Head of caudate nucleus (tissue), 42 donors: ENCODE measurements around the gene GTF2E1.
"Not testable (repeated sequence)": the region's sequence is repeated elsewhere in the genome, so short reads cannot be mapped to it uniquely, and the experiment has no call there.

ENCODE experiments used
- DNase-seq, 42 donors: peaks; one replicate each; pipeline versions ENCODE4 v3.0.0 to v3.0.0-alpha.2; 2020 to 2021; ENCODE audit warnings: mixed read lengths in 7 of 42
- intact Hi-C: fragments of 100-400 bp; cut with DNase I; formaldehyde crosslinking; loops from one replicate; pipeline ENCODE4 v1.15.0; 2022

Gene GTF2E1

DNA sequence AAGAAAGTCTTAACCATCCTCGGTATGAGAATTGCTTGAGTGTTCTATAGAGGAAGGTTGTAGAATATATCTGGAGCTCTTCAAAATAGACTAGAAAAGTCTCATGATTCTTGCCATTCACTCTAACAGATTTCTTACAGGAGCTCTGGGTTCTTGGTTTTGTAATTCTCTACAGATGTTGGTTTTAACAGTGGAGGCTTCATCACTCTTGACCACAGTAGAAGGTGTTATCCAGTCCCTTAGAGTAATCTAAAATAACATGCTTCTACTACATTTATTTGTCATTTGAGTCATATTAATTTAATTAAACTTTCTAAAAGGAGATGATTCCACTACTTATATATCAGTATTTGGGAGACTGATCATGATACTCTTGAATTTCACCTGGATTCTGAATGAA, 9.7 kb downstream of the GTF2E1 start:
- intact Hi-C loops = no loop called here
- no peak for DNase-seq

GRCh38 chr3:120752865-120753264, 10.3 kb downstream of the GTF2E1 start:
- DNase-seq = no peak
- intact Hi-C loops = no loop called here

GRCh38 chr3:120753810-120754209, 11.3 kb downstream of the GTF2E1 start:
- no peak for DNase-seq
- intact Hi-C loops = no loop called here

GRCh38 chr3:120756061-120756460, 13.5 kb downstream of the GTF2E1 start:
- DNase-seq = no peak
- intact Hi-C loops = no loop called here

DNA sequence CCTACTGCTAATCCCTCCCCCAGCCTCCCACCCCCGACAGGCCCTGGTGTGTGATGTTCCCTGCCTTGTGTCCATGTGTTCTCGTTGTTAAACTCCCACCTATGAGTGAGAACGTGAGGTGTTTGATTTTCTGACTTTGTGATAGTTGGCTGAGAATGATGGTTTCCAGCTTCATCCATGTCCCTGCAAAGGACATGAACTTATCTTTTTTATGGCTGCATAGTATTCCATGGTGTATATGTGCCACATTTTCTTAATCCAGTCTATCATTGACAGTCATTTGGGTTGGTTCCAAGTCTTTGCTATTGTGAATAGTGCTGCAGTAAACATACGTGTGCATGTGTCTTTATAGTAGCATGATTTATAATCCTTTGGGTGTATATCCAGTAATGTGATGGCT, 16.0 kb downstream of the GTF2E1 start:
- intact Hi-C loops, DNase-seq: not testable (repeated sequence)

DNA sequence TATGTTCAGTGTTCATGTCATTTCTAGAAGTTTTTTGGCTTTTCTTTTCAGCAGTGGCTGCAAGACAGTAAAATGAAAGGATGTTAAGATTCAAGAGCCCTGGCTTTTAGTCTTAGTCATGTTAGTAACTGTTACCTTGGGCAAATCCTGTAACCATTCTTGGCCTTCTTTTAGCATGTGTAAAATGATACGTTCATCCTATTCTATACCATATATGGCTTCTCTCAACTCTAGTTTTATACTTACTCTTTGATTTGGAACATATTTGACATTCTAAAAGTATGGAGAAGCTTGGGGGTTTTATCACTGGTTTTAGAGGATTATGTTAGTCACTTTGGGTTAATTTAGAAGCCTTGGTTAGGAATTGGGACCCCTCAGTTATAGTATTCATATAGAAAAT, 20.1 kb downstream of the GTF2E1 start:
- no peak for DNase-seq
- intact Hi-C loops = no loop called here

- no peak for DNase-seq
- intact Hi-C loops = no loop called here
Measured at GRCh38 chr3:120763601-120764000, 21.1 kb downstream of the GTF2E1 start.

DNA sequence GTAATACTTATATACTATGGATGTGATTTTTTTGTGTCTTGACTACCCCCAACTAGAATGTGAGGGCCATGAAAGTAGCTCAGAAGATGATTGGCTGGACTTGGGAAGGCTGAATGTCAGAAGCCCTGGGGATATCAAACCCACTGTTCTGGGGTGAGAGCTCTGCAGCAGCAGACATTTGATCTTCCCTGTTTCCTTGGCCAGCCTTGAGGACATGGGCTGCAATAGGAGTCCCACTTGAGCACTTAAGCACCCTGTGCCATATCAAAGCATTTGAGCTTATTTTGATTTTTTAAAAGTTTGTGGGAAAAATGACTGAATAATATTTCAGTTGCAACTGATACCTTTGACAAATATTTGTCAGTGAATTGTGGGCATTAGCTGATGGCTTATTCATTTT, 21.7 kb downstream of the GTF2E1 start:
- DNase-seq = no peak
- intact Hi-C loops = no loop called here

GRCh38 chr3:120765830-120766493, 23.4 kb downstream of the GTF2E1 start:
- no peak for DNase-seq
- intact Hi-C loops = no loop called here

GRCh38 chr3:120766576-120766975, 24.0 kb downstream of the GTF2E1 start:
- intact Hi-C loops = no loop called here
- no peak for DNase-seq

- intact Hi-C loops = no loop called here
- DNase-seq = no peak
Measured at GRCh38 chr3:120767106-120767505, 24.6 kb downstream of the GTF2E1 start.

DNA sequence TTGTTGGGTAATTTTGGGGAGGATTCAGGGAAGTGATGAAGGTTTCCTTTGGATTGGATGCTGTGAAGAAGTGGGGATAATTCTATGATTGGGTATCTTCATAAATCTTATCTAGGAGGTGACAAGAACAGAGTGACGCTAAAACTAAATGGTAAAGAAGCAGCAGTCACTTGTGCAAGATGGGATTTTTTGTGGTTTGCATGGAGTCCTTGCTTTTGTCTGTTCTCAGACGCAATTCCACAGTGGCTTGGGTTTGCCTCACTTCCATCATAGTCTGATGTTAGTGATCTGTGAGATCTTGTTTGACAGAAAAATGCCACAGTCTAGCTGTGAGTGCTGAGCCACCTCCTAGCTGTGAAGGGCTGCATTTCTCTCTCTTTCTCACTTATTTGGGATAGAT, 26.9 kb downstream of the GTF2E1 start:
- intact Hi-C loops = no loop called here

DNA sequence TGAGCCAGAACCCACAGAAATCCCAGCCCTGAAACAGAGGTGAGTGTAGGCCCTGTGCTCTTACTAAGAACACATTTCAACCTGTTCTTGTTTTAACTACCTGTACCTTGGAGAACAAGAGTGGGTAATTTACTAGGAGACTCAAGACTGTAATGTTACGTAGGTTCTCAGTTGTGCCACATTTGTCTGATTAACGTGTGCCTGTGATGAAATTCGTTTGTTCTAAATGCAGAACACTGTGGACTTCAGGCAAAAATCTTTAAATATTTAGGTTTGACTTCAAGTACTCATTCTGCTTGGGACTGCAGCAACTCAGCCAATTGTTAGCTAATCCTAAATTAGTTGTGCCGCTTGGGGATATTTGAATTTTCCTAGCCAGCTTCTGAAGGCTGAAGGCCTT, 28.3 kb downstream of the GTF2E1 start:
- intact Hi-C loops = no loop called here
- no peak for DNase-seq

More for the DNA sequence above, 26.9 kb downstream of the GTF2E1 start:
- DNase-seq = no peak

DNA sequence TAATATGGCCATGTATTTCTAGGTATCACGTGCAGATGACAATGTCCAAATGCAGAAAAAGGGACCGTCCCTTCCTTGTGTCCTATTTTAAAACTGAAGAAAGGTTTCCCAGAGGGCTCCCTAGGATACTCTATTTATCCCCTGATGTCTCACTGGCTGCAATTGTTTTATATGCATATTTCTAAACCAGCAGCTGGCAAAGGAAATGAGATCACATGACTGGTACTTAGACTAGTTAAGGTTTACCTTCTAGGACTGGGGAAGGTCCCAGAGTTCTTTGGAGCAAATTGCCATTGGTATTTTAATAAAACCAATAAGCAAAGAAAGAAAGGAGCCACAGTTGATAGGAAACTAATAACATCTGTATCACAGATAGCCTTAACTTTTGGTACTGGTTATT, 29.5 kb downstream of the GTF2E1 start:
- DNase-seq = no peak
- intact Hi-C loops = no loop called here

- intact Hi-C loops = no loop called here
- no peak for DNase-seq
Measured at GRCh38 chr3:120773932-120774331, 31.4 kb downstream of the GTF2E1 start.

GRCh38 chr3:120775411-120775810, 32.9 kb downstream of the GTF2E1 start:
- intact Hi-C loops = no loop called here
- no peak for DNase-seq

- no peak for DNase-seq
- intact Hi-C loops = no loop called here
Measured at GRCh38 chr3:120778776-120779175, 36.2 kb downstream of the GTF2E1 start.

DNA sequence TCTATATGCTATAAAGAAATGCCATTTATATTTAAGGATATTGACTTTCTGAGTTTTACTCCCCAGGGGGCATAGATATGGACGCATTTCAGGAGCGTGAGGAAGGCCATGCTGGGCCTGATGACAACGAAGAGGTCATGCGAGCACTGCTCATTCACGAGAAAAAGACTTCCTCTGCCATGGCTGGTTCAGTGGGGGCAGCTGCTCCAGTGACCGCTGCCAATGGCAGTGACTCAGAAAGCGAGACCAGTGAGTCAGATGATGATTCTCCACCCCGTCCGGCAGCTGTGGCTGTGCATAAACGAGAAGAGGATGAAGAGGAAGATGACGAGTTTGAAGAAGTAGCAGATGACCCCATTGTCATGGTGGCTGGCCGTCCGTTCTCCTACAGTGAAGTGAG, 38.4 kb downstream of the GTF2E1 start:
- no peak for DNase-seq
- intact Hi-C loops = no loop called here

DNA sequence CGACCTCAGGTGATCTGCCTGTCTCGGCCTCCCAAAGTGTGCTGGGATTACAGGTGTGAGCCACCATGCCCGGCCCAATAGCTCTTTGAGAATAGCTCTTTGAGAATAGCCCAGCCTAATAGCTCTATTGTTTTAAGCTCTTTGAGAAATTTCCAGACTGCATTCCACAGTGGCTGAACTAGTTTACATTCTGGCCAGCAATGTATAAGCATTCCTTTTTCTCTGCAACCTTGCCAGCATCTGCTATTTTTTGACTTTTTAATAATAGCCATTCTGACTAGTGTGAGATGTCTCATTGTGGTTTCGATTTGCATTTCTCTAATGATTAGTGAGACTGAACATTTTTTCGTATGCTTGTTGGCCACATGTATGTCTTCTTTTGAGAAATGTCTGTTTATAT, 43.3 kb downstream of the GTF2E1 start:
- intact Hi-C loops, DNase-seq: not testable (repeated sequence)

DNA sequence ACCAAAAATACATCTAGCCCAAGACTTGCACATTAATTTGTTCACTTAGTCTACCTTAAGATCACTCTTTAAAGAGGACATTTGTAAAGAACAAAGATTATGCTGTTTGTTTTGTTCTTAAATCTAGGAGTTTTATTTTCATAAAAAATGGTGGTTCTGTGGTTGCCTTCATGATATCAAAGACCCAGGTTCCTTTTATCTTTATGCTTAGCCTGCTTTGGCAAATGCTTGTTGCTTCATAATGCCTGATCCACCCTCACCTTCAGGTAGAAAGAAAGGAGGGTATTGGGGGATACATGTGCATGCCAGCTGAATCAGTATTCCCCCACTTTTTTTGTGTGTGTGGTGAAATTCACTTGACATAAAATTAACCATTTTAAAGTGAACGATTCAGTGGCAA, 48.5 kb downstream of the GTF2E1 start:
- no peak for DNase-seq
- intact Hi-C loops = no loop called here

DNA sequence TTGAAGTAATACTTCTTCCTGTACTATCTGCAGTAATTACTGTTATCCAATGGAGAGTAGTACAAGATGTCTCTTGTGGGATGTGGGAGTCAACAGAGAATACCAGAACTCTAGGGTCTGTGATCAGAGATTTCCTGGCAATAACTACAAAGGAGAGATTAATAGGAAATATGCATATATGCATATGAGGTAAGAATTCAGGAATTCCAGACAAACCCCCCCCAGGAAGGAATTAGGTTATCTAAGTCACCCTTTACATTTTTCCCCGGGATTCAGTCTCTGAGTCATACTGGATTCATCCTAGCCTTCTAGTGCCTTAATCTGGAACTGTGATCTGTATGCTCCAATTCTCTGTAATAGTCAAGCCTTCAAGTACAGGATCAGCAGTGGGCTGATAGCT, 49.4 kb downstream of the GTF2E1 start:
- intact Hi-C loops = no loop called here
- DNase-seq = peak in 1 of 42 donors; percentile 23

DNA sequence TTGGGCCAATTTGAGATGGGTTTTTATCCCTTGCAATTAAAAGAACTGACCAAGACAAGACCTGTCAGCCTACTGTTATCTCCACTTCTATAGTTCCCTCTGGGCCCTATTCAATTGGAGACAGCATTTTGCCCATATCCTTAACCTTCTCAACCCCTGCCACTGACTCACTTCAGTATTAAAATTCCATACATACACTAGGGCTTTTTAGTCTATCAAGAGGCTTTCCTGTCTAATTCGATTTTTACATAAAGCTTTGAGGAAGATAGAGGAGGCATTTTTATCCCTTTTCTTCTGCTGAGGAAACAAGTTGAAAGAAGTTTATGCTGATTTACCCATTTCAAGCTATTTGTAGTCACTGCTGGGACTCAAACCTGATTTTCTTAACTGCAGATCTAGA, 51.1 kb downstream of the GTF2E1 start:
- DNase-seq = no peak
- intact Hi-C loops = no loop called here
